ENCODE data around the gene OR2K2.
"Not testable (repeated sequence)": the region's sequence is repeated elsewhere in the genome, so short reads cannot be mapped to it uniquely, and the experiment has no call there.

The OR2K2 gene

GRCh38 chr9:111330124-111330523 is at the start of gene OR2K2:
Gene OR2K2 (minus strand): TSS chr9:111330224. CDS start chr9:111328433, 1,791 bp downstream.
- no peak for DNase-seq

- no peak for DNase-seq
Measured at GRCh38 chr9:111375817-111376564, 46.0 kb upstream of the OR2K2 start.

GRCh38 chr9:111375062-111375461 is 45.0 kb upstream of the OR2K2 start:
- no peak for DNase-seq

- DNase-seq: no peak
Measured at GRCh38 chr9:111372297-111372696, 42.3 kb upstream of the OR2K2 start.

- no peak for DNase-seq
Measured at GRCh38 chr9:111366978-111367377, 37.0 kb upstream of the OR2K2 start.

GRCh38 chr9:111362526-111362925 is 32.5 kb upstream of the OR2K2 start:
- DNase-seq: no peak

- DNase-seq: no peak
Measured at GRCh38 chr9:111360881-111361280, 30.9 kb upstream of the OR2K2 start.

GRCh38 chr9:111356481-111357244 is 26.6 kb upstream of the OR2K2 start:
- DNase-seq: no peak

- no peak for DNase-seq
Measured at GRCh38 chr9:111352545-111352944, 22.5 kb upstream of the OR2K2 start.

GRCh38 chr9:111350556-111350955 is 20.5 kb upstream of the OR2K2 start:
- DNase-seq: no peak

GRCh38 chr9:111349766-111350165 is 19.7 kb upstream of the OR2K2 start:
- no peak for DNase-seq

- DNase-seq: no peak
Measured at GRCh38 chr9:111348821-111349271, 18.8 kb upstream of the OR2K2 start.

- DNase-seq: not testable (repeated sequence)
Measured at GRCh38 chr9:111334318-111334863, 4.4 kb upstream of the OR2K2 start.

GRCh38 chr9:111320631-111321030 is 9.4 kb downstream of the OR2K2 start:
- no peak for DNase-seq

- DNase-seq: no peak
Measured at GRCh38 chr9:111316796-111317195, 13.2 kb downstream of the OR2K2 start.

- DNase-seq: no peak
Measured at GRCh38 chr9:111305914-111306313, 24.1 kb downstream of the OR2K2 start.

GRCh38 chr9:111304000-111304399 is 26.0 kb downstream of the OR2K2 start:
- not testable (repeated sequence) for DNase-seq

GRCh38 chr9:111301195-111301594 is 28.8 kb downstream of the OR2K2 start:
- no peak for DNase-seq

- no peak for DNase-seq
Measured at GRCh38 chr9:111300140-111300735, 29.8 kb downstream of the OR2K2 start.

GRCh38 chr9:111299599-111299966 is 30.4 kb downstream of the OR2K2 start:
- not testable (repeated sequence) for DNase-seq

- peak; percentile 3 for DNase-seq
Measured at GRCh38 chr9:111298731-111299598, 31.1 kb downstream of the OR2K2 start.

- DNase-seq: no peak
Measured at GRCh38 chr9:111298111-111298510, 31.9 kb downstream of the OR2K2 start.

Measured in NCI-H187 treated with DMSO at 0.1 percent for 48 hours (cell line).